Putamen (tissue), 1 donor: ENCODE results near the gene PTOV1.

Source experiments
- DNase-seq: peaks from one replicate; pipeline ENCODE4 v3.0.0-alpha.2; 2016; ENCODE audit warnings: low spot score

The PTOV1 gene

DNA sequence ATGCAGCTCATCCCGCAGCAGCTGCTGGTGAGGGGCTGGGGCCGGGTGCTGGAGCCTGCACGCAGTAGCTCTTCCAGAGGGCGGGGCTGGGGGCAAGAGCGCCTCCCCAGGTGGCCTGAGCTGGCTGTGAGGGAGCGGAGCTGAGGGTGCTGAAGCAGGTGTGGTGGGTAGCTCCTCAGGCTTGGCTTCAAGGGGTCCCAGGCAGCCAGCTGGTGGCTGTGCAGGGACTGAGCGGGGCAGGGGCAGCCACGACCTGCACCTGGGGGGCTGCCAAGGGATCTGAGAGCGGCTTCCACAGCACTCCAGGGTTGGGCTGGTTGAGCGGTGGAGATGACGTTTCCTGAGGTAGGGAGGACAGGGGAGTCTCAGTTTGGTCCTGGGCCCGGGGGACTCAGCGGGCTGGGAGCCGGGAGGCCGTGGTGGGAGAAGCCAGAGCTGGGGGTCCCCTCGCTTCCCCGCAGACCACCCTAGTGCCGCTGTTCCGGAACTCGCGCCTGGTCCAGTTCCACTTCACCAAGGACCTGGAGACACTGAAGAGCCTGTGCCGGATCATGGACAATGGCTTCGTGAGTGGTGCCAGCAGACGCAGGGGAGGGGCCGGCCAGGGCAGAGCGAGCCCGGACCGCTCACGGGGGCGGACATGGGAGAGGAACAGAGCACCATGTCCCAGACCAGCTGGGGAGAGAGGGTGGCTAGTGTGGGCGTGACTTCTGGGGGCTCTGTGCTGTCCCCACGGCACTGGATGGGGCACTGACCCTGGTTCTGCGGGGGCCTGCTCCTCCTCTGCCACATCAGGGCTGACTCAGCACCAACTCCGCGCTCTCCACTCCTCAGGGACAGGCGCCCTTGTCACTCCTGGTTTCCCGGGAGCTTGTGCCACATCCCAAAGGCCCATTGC lies 7.4 kb downstream of the PTOV1 start:
- no peak for DNase-seq

- no peak for DNase-seq
Observed at GRCh38 chr19:49859682-49860335, 8.8 kb downstream of the PTOV1 start.

DNA sequence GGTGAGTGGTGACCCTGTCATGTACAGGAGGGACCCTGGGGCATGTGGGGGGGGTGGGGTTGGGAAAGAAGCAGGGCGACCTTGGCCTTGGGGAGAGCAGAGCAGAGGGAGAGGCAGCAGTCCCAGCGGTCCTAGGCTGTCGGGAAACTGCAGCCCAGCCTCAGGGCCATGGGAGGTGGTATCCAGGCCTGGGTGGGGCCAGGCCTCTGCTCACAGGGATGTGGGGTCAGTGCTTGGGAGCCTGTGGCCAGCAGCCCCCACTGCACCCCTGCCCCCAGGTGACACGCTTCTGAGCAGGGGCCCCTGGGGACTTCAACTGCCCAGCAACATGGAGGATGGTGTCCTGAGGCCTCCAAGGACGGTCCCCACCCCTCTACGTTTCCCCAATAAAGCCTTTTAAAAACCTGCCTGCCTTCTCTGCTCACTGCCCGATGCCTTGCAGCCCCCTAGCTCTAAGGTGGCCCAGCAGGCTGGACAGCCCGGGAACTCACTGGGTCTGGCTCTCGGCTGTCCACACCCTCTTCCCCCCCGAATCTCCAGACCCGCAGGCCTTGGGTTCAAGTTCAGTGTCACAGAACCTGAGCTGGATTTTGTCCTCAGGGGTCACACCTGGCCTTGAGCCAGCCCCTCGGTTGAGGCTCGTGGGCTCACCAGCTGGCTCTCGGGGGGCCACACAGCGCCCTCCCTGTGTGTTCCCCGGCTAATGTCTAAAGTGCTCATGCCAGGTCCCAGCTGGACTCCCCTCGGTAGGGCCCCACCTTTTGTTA lies 9.6 kb downstream of the PTOV1 start:
- no peak for DNase-seq

- no peak for DNase-seq
Observed at GRCh38 chr19:49861107-49861506, 10.1 kb downstream of the PTOV1 start.

DNA sequence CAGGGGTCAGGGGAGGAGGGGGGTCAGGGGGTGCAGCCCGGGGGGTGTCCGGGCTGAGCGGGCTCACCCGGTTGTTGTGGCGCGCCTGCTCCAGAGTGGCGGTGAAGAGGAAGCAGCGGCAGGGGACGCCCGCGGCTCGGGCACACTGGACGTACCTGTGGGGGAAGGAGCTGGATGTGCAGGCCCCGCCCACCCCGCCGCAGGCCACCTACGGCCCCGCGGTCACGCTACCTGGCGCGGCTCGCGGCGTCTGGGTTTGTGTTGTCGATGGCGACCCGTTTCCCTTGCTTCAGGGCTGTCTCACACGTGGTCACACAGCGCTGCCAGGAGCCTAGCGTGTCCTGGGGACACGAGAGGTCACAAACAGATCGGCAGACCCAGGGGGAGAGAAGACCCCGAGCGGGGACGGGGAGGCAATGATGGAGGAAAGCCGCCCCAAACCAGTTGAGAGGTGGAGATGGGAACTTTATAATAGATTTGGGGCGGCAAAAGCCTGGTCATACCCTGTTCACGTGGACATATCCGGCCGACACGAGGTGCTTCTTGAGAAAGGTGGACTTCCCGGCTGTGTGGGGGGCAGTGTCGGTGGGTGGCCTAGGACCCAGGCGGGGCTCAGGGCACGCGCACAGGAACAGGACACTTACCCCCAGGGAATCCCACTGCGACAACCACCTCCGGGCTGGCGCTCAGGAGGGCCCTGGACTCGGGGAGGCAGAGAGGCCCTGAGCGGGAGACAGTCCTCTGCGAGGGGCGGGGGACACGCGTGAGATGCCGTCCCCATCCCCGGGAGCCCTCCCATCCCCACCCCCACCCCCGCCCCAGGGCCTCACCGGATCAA lies 10.8 kb downstream of the PTOV1 start:
- no peak for DNase-seq

DNA sequence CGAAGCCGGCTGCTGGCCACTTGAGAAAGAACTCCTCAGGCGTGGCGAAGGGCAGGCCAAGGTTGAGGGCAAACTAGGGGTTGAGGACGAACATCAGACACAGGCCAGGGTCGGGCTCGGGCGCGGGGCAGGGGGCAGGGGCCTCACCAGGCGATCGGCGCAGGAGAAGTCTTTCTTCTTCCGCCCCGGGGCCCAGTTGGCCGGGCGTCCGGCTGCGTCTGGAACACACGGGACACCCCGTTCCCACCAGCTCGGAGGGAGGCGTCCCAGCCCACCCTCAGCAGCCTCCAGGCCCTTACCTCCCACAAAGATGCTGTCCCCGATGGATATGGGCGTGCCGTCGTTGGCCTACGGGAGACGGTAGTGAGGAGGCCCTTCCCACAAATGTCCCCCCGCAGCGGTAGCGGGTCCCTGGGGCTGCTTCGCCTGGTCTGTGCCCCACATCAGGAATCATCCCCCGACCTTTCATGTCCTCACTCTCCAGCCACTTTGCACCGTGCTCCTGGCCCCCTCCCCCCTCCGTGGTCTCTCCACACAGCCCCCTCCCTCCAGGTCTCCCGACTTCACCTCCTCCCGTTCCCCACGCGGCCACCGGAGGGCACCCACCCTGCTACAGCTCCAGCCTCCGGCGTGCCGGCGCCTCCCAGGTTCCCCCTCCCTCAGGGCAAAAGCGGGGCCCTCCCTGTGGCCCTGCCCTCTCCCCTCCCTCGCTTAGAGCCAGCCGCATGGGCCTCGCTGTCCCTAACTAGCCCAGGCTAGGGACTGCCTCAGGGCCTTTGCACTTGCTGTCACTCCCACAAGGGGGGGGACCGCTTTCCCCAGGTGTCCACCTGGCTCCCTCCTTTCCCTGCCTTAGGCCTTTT lies 11.7 kb downstream of the PTOV1 start:
- no peak for DNase-seq

GRCh38 chr19:49863254-49863934 lies 12.4 kb downstream of the PTOV1 start:
- no peak for DNase-seq

DNA sequence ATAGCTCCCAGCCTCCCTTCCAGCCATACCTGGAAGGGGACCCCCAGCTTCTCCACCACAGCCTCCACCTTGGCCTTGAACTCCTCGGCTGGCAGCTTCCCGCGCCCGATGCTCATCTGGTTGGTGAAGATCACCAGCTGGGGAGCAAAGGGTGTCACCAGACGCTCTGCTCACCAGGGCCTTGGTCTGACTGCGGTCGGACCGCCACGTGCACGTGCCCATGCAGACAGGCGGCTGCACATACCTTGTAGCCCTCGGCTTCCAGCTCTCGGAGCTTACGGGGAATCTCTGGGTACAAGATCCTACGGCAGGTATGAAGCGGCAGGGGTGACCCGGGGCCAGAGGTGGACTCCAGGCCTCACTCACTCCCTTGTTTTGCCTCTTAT lies 13.0 kb downstream of the PTOV1 start:
- DNase-seq: no peak

GRCh38 chr19:49864890-49865289 lies 13.9 kb downstream of the PTOV1 start:
- no peak for DNase-seq

GRCh38 chr19:49866933-49867782 lies 16.2 kb downstream of the PTOV1 start, which contains the start of gene PNKP:
Gene PNKP, minus strand, starts transcription at chr19:49867576. Its CDS starts 372 bp downstream, at chr19:49867204.
- peak; percentile 92 for DNase-seq

- no peak for DNase-seq
Observed at GRCh38 chr19:49869009-49869483, 18.1 kb downstream of the PTOV1 start.

- peak; percentile 100 for DNase-seq
Observed at GRCh38 chr19:49869484-49870308, 18.7 kb downstream of the PTOV1 start.

DNA sequence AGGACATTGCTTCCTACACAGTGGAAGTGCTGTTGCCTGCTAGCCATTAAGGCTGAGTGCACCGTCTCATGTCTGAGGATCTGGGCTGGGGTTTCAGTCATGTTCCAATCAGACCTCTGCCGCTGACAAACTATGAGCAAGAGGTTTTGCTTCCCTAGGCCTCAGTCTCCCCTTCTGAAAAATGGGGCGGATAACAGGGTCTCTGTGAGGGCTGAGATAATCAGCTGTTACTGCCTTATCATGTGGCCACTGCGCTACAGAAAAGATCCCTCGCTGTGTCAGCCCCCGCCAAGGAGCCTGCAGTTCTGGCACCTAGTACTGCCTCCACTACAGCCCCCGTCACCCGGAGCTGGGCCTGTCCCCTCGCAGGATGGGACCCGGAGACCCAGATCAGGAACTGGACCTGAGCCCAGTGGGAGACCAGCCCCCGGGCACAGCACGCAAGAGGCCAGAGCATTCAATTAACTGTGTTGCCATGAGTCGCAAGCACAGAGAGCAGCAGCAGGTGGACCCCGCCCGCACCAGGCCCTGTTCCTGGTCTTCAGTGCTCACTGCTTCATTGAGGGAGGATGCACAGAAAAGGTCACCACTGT lies 19.4 kb downstream of the PTOV1 start:
- no peak for DNase-seq

DNA sequence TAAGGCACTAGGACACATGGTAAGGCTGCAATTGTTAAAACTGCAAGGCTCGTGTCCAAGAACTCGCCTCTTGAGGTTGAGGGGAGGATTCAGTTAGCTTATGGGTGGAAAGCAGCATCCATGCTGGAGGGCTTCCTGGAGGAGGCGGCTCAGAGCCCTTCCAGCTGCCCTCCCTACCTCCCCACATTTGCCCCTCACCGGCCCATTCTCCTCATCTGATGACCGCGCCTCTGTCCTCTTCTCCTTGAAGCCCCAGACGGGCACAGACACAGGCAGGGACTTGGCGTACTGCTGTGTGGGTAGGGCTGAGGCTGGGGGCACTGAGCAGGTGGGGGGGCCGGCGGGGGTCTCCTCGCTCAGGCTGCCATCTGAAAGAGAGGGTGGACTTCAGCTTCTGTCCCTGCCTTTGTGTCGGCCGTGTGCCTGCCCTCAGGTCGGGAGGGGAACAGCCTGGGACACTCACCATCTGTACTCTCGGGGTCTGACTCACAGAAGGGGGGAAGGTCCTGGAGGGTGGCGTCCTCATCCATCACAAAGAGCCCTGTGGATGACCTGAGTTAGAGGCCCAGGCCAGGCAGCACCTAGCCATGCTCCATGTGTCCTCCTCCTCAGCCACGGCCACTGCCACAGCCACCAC lies 20.5 kb downstream of the PTOV1 start:
- no peak for DNase-seq

GRCh38 chr19:49872245-49873128 lies 21.5 kb downstream of the PTOV1 start:
- DNase-seq: no peak

GRCh38 chr19:49873129-49873521 lies 22.2 kb downstream of the PTOV1 start:
- no peak for DNase-seq
